Skin of body (tissue), 2 donors: Measurements from ENCODE around the gene MEGF6. TPM values are rescaled to one million over a fixed set of nuclear protein-coding genes. Genes with fewer than 3 reads are reported as not detected.

Experiments
- DNase-seq: peaks from one replicate; lab custom pipeline; 2025; lab: John Stamatoyannopoulos, UW
- total RNA-seq: library from RNA; depleted of rRNA; stranded (reverse); fragments of >200 nt; gene quantifications from one replicate; pipeline ENCODE4 v1.2.3, GENCODE V29; 2014

MEGF6 gene
- total RNA-seq, 1 donor from 2014 or later, result 62.5 TPM

DNA sequence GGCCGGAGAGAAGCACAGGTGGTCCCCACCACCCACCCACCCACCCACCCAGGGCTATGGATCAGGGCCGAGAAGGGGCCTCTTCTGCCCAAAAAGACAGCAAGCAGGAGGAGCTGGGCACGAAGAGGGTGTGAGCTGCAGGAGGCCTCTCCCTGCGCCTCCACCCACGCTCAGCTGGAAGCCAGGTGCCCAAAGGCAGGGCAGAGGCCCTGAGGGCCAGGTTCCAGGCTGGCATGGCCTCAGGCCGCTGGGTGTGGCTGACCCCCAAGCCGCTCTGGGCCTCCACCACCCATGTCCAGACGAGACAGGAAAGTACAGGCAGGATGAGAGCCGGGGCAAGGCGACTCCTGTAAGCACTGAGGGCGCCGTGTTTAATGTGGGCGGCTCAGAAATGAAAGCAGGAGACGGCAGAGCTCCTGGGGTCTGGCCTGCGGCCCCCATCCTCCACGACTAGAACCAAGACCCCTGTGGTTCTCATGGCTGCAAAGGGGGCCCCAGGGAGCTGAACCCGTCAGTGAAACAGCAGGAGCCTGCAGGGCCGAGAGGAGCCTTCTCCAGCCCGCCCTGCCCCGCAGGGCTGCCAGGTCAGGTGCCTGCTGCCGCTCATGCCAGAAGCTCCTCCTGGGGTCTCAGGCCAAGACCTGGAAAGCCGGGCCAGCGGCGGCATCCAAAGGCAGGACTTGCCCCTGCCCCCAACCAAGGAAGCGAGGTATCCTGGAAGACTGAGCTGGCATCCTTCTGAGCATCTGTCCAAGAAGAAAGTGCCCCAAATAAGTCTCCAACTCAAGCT is 56.0 kb downstream of the MEGF6 start:
- DNase-seq, result no peak

DNA sequence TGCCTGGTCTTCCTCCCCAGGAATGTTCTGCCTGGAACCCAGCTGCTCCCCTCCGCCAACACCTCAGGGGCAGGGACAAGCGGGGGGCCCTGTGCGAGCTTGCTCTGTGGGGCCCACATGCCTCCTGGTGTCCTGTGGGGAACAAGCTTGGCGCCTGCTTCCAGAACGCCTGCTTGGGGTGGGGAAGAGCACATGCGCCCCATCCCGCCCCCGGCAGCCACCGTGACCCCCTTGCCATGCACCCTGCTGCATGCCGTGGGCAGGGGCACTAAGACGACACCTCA is 57.4 kb downstream of the MEGF6 start:
- no peak for DNase-seq

DNA sequence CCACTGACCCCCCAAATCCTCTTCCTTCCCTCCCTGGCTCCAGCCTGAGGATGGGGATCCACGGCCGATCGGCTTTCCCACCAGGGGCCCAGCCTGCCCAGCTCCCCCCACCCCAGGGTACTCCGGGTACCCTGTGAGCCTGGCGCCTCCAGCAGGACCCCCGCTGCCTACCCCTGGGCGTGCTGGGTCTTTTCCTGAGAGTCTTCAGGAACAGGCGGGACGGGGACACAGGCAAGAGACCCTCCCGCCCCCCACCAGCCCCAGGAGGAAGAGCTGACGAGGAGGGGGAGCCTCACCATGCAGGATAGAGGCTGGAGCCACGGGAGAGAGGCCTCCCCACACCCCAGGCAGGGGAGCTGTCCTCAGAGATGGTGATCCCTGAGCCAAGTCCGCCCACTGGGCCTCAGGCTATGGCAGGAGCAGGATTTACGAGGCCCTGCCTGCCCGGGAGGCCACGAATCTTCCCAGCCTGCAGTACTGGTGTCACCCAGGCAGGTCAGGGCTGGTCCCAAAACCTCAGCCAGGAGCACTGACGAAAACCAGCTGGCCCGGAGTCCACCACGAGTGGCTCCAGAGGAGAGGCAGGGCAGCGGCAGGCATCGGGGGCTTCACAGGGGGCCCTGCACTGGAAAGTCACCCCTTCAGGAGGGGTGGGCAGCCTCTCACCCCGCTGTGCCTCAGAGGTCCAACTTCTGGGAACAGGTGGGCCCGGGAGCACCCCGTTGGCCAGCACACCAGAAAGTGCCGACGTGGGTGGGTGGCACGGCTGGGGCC is 58.0 kb downstream of the MEGF6 start:
- DNase-seq, result no peak

DNA sequence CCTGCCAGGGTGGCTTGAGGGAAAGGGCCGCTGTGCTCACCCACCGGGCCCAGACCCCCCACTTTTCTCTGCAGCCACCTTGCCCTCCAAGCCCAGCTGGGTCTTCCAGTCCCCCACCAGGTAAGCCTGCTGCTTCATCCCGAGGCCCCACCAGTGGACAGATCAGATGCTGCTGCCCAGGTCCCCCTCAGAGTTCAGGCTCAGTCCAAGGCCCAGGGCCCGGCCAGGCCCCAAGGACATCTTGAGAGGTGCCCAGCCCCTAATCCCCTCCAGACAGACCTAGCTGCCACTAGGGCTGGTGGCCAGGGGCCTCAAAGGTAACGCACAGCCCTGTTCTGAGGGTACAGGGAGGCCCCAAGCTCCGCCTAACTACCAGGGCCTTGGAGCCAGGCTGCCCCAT is 58.6 kb downstream of the MEGF6 start:
- no peak for DNase-seq

DNA sequence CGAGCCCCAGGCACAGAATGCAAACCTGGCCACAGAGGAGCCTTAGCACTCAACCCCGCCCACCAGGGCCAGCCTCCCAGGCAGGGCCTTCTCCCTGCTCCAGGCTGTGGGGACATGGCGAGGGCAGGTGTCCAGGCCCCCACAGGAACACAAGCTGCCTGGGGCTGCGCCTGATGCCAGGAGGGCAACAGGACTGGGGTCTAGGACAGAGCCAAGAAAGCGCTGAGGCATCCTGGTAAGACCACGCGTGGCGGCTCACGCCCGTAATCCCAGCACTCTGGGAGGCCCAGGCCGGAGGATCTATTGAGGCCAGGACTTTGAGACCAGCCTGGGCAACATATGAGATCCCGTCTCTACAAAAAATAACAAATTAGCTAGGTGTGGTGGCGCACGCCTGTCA is 59.1 kb downstream of the MEGF6 start:
- DNase-seq, result no peak

DNA sequence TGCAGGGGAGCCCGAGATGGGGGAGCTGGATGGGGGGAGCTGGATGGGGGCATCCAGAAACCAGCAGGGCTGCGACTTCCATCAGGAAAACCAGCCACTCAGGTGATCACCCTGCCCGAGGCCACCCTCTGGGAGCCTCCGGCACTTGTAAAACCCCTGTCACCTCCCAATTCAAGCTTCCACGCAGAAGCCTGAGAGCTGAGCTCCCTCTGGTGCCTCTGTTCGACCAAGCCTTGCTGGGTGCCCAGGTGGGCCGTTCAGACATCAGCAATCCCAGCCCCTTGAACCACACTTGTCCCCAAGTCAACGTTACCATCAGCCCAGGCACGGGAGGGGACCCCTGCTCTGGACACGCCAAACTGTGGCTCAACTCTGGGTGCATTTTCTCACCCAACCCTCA is 59.6 kb downstream of the MEGF6 start:
- no peak for DNase-seq

DNA sequence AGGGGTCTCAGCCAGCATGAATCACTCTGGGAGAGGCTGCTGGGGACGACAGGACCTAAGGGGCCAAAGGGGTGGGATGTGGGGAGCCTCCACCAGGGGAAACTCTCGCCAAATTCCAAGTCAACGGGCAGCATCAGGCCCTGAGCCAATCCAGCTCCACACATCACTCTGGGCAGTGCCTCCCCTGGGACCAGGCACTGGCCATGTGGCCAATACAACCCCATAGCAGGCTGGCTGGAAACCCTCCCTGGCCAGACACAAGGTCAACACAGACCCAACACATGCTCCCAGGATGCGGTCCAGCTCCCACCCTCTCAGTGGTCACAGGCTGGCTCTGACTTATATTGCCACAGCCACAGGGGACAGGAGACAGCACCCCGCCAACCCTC is 60.0 kb downstream of the MEGF6 start:
- no peak for DNase-seq

DNA sequence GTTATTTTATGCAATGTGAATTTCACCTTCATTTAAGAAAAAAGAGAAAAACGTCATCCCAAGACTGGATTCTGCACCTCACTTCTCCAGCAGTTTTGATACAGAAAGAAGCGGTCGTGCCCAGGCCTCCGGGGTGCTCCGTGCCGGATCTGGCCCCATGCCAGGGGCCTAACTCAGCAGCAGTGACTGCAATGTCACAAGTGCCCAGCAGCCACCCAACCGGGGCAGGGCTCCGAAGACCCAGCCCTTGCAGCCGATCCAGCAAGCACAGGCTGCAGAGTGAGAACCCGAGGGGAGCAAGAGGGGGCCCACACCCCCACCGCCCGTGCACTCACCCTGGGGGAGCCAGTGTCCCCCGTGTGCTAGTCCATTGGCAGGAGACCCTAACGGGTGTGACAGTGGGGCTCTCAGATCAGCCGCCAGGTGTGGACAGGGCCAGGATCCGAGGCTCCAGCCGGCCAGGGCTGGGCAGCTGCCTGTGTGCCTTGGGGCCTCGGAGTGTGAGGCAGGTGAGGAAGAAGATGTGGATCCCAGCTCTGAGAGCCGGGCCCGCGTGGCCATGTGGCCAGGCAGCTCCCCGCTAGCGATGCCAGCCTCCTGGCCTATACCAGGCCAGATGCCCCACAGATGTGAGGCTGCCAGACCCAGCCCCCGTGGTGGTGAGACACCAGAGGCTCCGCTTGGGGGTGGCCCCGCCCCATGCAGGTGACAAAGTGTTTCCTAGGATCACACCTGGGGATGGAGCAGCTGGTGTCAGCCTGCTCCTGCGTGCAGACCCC is 60.6 kb downstream of the MEGF6 start:
- no peak for DNase-seq

DNA sequence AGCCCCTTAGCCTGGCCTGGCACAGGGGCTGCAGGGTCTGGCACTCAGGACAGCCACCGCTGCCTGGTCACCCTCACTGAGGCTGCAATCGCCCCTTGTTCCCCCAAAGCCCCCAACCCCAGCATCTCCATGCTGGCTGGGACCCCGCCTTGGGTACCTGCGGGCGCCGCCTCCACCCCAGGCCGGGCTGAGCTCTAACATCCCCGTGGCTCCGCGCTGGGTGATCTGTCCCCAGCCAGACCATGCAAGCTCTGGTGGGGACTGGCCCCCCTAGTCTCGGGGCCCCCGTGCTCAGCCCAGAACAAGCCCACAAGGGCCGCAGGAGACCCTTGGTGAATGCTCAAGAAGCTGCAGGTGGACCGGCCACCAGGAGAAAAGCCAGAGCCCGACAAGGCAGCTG is 62.4 kb downstream of the MEGF6 start:
- no peak for DNase-seq

DNA sequence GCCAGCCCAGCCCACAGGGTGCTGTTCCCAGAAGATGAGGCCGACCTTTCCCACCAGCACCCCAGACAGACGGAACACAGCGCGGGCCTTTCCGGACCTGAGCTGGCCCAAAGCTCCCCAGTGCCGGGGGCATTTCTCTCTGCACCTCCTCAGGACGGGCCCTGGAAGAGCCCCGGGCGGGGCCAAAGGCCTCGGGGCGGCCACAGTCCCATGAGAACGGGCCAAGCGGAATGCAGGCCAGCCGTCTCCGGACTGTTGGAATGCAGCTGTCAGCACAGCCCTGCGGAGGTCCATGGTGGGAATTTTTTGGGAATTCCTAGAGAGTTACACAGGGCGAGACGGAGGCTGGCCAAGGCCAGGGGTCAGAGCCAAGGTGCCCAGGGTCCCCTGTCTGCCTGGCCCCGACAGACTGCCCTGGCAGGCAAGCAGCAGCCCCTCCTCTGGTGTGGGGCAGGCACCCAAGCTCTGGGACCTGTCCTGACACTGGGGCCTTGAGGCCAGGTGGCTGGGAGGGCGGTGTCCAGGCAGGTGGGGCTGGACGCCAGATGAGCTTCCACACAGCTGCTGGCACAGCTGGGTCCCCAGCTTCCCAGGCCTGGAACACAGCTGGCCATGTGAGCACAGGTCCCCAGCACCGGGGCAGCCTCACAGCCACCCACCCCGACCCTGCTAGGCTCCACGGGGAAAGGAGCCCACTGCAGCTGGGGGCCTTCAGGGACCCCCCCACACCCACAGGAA is 63.0 kb downstream of the MEGF6 start:
- no peak for DNase-seq

DNA sequence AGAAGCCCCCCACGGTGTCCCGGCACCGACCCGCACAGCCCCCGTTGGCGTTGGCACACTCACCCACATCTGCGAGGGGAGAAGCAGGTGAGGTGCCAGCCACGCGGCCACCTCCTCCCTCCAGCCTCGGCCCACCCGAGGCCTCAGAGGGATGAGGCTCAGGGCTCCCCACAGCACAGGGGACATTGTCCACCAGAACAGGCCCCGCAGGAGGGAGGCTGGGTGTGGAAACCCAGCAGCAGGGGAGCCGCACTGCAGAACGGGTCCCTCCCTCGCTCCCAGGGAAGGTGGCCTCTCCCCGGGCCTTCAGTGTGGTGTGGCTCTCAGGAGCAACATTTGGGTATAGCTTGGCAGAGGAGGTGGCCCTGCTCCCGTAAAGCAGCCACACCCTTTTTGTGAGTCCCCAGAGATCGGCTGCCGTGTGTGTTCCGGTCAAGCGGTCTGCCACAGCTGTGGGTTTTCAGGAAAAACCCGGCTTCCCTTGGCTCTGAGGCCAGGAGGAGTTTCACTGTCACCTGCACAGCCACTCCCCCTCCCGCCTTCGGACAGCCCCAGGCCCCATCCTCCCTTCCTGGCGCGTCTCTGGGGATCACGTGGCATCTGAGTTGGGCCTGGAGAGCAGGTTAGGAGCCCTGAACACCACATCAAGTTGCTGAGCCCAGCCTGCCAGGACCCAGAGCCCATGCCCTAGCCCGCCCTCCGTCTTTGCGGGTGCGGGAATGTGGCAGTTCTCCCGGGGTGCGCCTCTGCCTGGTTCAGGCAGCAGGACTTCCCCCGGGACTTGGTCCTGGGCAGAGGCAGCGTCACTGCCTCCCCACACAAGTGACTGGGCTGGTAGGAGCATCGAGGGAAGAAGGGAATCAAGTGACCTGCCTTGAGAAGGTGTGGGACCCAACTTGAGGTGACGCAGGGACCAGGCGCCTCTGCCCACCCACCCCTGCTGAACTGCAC is 64.0 kb downstream of the MEGF6 start:
- DNase-seq, result no peak

DNA sequence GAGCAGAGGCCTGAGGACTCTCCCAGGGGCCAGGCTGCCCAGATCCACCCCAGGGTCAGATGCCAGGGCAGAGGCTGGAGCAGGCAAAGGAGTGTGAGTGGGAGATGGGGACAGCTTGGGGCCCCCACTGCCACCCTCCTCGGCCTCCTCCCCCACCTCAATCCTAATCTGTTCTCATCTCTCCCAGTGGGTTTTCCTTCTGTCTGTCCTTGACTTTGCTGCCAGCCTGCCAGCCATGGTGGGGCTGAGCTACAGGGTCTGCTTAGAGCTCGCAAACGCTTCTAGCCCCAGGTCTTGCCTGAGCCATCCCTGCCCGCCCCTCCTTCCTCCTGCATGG is 65.3 kb downstream of the MEGF6 start:
- DNase-seq, result no peak

DNA sequence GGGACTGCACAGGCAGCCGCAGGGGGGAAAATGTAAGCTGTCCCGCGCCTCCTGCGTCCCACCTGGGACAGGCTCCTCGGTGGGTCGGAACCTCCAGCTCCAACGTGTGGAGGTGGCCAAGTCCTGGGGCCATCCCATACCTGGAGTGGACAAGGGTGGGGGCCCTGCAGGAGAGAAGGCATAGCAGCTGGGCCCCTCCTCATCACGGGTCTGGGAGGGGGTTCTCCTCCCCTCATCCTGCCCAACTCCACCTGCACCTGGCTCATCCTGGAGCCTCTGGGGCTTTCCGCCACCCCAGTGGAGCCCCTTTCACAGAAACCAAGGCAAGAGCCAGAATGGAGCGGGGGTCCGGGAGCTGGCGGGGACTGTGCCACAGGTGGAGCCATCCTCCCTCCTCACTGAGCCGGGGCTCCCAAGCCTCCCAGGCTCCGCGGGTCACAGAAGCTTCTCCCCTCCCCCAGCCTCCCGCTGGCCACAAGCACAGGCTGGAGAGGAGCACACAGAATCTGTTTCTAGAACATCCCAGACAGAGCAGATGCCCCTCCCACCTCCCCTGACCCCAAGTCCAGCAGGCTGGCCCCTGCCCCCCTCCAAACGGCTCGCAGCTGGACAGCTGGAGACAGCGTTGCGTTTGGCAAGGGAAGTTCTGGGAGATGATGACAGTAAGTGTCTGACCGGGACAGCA is 65.8 kb downstream of the MEGF6 start:
- no peak for DNase-seq

DNA sequence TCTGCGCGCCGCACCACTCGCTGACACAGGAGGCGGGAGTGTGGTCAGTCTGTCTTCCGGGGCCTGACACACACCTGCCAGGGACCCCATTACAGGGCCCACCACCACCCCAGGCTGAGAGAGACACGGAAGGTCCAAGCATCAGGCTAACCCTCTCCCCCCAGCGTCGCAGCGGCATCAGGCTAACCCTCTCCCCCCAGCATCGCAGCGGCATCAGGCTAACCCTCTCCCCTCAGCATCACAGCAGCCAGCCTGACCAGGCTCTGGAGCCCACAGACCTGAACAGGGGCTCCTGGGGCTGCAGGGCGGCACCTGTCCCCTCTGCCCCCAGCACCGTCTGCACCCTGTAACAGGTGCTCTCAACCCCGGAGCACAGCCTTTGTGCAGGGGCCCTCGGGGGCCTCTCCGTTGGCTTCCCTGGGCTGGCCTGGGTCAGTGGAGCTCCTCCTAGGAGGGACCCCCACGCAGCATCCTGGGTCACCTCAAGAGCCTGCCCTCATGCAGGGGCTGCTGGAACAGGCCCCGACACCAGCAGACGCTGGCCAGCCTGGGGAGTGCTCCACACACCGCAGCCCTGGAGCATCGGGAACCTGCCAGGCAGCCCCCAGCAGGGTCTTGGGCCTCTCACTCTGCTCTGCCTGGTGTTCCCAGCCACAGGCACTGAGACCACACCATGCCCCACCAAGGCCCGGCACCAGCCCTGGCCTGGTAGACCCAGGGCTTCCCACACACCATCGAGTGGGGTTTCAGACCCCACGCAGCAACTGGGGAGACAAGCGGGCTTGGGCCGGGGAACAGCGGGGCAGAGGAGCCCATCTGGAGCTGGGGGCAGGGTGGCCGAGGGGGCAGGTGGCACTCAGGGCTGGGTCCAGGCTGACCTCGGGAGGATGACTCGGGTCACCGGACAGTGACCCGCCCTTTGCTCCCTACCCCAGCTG is 67.0 kb downstream of the MEGF6 start:
- DNase-seq, result no peak

DNA sequence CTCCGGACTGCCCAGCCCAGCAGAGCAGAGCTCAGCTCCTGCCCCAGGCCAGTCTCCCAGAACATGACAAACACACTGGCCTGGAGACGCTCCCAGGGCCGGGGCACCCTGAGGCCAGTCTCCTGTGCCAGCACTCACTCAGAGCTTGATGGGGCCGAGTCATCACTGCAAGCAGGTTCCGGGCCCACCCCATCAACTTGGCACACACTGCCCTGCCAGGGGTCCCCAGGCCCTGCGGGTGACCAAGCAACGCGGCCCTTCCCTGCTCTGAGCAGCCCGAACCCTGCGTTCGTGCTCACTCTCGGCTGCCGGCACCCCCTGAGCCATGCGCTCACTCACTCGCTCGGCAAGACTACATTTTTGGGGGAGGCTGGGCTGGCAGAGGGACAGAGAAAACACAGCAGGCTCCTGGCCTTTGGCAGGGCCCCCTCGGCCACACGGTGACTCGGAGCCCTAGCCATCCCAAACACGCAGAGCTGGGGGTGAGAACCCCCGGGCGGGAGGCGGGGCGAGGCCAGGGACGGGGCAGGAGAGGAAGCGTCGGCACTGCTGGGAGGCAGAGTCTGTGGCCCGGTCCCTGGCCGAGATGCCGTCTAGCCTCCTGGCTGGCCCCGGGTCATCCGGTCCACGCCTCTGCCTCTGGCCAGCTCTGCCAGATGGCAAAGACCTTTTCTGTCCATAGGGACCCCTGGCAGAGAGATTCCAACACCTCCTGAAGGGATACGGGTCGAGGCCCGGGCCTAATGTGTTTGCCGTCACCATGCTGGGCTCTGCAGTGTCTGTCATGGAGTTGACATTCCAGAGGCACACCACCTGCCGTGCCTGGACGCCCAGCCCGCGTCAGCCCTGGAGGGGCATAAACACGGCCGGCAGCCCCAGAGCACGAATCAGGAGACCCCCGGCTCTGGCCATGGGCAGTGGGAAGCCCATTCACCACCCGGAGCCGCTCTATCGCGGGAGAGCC is 68.0 kb downstream of the MEGF6 start:
- no peak for DNase-seq

DNA sequence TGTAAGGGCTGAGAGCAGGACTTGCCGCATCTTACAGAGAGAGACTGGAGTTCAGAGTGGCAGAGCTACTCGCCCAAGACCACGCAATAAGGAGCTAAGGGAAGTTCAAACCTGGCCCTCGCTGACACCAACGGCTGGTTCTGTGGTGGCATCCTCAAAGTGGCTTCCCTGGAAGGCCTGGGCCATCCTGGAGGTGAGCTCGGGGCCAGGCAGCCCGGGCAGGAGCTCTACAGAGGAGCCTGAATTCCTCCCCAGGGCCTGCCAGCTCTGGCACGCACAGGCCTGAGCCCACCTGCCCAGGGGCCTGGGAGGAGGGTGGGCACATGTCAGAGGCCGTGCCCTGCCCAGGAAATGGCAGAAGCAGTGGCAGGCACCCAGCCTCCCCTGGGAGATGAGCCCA is 68.6 kb downstream of the MEGF6 start:
- no peak for DNase-seq

DNA sequence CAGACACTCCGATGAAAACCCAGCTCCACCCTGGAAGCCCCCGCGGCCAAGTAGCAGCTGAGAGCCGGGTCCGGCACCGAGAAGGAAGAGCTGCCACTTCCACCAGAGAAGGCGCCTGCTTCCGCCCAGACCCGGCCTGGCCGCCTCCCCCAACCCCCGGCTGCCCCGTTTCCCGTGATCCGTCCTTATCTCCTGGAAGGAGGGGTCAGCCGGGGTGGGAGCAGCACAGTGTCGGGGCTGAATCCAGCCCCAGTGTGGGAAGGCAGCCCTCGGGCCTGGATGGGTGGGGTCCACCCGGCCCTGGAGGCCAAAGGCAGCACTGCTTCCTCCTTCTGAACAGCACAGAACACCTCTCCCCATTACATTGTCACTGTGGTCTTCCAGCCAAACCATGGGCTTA is 69.4 kb downstream of the MEGF6 start:
- DNase-seq, result no peak

DNA sequence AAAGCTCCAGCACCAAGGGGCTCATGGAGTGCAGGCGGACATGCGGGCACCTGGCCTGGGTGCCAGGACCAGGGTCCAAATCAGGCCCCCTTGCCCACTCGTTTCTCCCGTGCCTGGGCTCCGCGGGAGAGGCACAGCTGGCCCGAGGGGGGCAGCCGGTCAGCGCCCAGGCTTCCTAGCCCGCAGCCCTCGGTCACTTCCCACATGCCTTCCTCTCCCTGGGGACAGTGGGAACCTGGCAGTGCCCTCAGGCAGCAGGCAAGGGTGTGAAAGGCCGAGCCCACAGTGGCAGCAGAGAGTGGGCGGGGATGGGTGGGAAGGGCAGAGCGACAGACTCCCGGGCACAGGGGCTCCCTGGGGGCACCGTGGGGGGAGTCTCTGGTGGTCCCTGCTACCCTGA is 69.8 kb downstream of the MEGF6 start:
- DNase-seq, result no peak
